HG03354 (cell line): ENCODE results near the gene GRM8.

Experiments used
- ATAC-seq: cut with Tn5 transposase; IDR thresholded peaks from one replicate; pipeline ENCODE4 v1.9.1; 2021; ENCODE audit warnings: mild to moderate bottlenecking; ENCODE audit not compliant: unreplicated experiment, poor library complexity, severe bottlenecking

Gene GRM8

GRCh38 chr7:126608339-126608776 is 644.4 kb downstream of the GRM8 start:
- ATAC-seq = peak; percentile 59

- no peak for ATAC-seq
These were observed 646.4 kb downstream of the GRM8 start for GRCh38 chr7:126606331-126606730.

- no peak for ATAC-seq
These were observed 647.2 kb downstream of the GRM8 start for GRCh38 chr7:126605553-126605952.

- no peak for ATAC-seq
These were observed 647.7 kb downstream of the GRM8 start for GRCh38 chr7:126605056-126605455.

- no peak for ATAC-seq
These were observed 663.6 kb downstream of the GRM8 start for GRCh38 chr7:126589068-126589684.

GRCh38 chr7:126578338-126578737 is 674.4 kb downstream of the GRM8 start:
- ATAC-seq = peak; percentile 37

GRCh38 chr7:126574276-126575250 is 678.2 kb downstream of the GRM8 start:
- ATAC-seq = no peak

GRCh38 chr7:126570845-126571244 is 681.9 kb downstream of the GRM8 start:
- ATAC-seq = peak; percentile 51

- ATAC-seq = no peak
These were observed 683.3 kb downstream of the GRM8 start for GRCh38 chr7:126569402-126569801.

- ATAC-seq = peak; percentile 45
These were observed 695.5 kb downstream of the GRM8 start for GRCh38 chr7:126557271-126557670.

- ATAC-seq = no peak
These were observed 711.3 kb downstream of the GRM8 start for GRCh38 chr7:126541406-126541805.

GRCh38 chr7:126535176-126535575 is 717.6 kb downstream of the GRM8 start:
- no peak for ATAC-seq

GRCh38 chr7:126533715-126534114 is 719.0 kb downstream of the GRM8 start:
- ATAC-seq = no peak

GRCh38 chr7:126529833-126530232 is 722.9 kb downstream of the GRM8 start:
- no peak for ATAC-seq

GRCh38 chr7:126529254-126529653 is 723.5 kb downstream of the GRM8 start:
- peak; percentile 79 for ATAC-seq

- no peak for ATAC-seq
These were observed 726.8 kb downstream of the GRM8 start for GRCh38 chr7:126525906-126526305.

GRCh38 chr7:126524967-126525366 is 727.8 kb downstream of the GRM8 start:
- no peak for ATAC-seq

GRCh38 chr7:126511046-126511445 is 741.7 kb downstream of the GRM8 start:
- no peak for ATAC-seq

GRCh38 chr7:126501617-126502016 is 751.1 kb downstream of the GRM8 start:
- no peak for ATAC-seq

GRCh38 chr7:126499481-126499880 is 753.3 kb downstream of the GRM8 start:
- no peak for ATAC-seq

GRCh38 chr7:126495733-126496132 is 757.0 kb downstream of the GRM8 start:
- ATAC-seq = no peak
